ENCODE data around the gene TSTD2. TPM values are rescaled to one million over a fixed set of nuclear protein-coding genes. Genes with fewer than 3 reads are reported as not detected.

TSTD2 gene
- total RNA-seq, 1 experiment from 2014 or later = 14.6 TPM

Other genes starting within 250 kb of the TSTD2 start
- gene TDRD7, start 221.3 kb downstream of the TSTD2 start, total RNA-seq (2014; rRNA removed) = 6.2 and 8.5 TPM in 2 replicates
- not detected in 2 replicates for gene TMOD1, start 131.7 kb downstream of the TSTD2 start, total RNA-seq (2014; rRNA removed)
- gene NCBP1, start 453 bp upstream of the TSTD2 start, total RNA-seq (2014; rRNA removed) = 54.1 and 64.8 TPM in 2 replicates
- 6.3 and 8.5 TPM in 2 replicates for gene XPA, start 64.0 kb upstream of the TSTD2 start, total RNA-seq (2014; rRNA removed)
- gene FOXE1, start 219.9 kb upstream of the TSTD2 start, total RNA-seq (2014; rRNA removed) = not detected in 2 replicates